Upper lobe of left lung (tissue), 6 donors: ENCODE measurements around the gene STAT5A. TPM values are rescaled to one million over a fixed set of nuclear protein-coding genes. Genes with fewer than 3 reads are reported as not detected.
"Not testable (repeated sequence)": the region's sequence is repeated elsewhere in the genome, so short reads cannot be mapped to it uniquely, and the experiment has no call there.

ENCODE experiments used
- ATAC-seq, 2 donors: fragments of 200-7000 bp; cut with Tn5 transposase; one replicate each; pipeline ENCODE4 v1.9.1; 2022; ENCODE audit warnings: mild to moderate bottlenecking in 2 of 2, moderate library complexity in 2 of 2; ENCODE audit not compliant: low FRiP score in 2 of 2
- DNase-seq, 2 donors: peaks; one replicate each; pipeline ENCODE4 v3.0.0-alpha.2; 2019 to 2020
- H3K27ac ChIP-seq, 4 donors: fragments of 200-600 bp; sonication (generic); one replicate each; pipeline ENCODE4 v1.5.1; 2016 to 2019
- H3K27me3 ChIP-seq, 4 donors: fragments of 200-600 bp; sonication (generic); one replicate each; pipeline ENCODE4 v1.5.1; 2017 to 2019
- H3K36me3 ChIP-seq, 4 donors: fragments of 200-600 bp; sonication (generic); one replicate each; pipeline ENCODE4 v1.5.1; 2016 to 2019
- H3K4me1 ChIP-seq, 4 donors: fragments of 200-600 bp; sonication (generic); one replicate each; pipeline ENCODE4 v1.5.1; 2018 to 2019
- H3K4me3 ChIP-seq, 4 donors: fragments of 200-600 bp; sonication (generic); one replicate each; pipeline ENCODE4 v1.5.1; 2017 to 2019; ENCODE audit warnings: mild to moderate bottlenecking in 2 of 4, moderate library complexity in 1 of 4
- H3K9me3 ChIP-seq, 4 donors: fragments of 200-600 bp; sonication (generic); one replicate each; pipeline ENCODE4 v1.5.1; 2018 to 2019
- EP300 ChIP-seq, 4 donors: sonication (generic); formaldehyde crosslinking; IDR thresholded peaks; one replicate each; pipeline ENCODE4 v1.5.1; 2017; ENCODE audit warnings: antibody characterized with exemption in 4 of 4, control low read depth in 2 of 4
- POLR2A ChIP-seq, 4 donors: fragments of 450-650 bp; IDR thresholded peaks; one replicate each; pipeline ENCODE4 v1.5.1; 2016 to 2017; ENCODE audit warnings: antibody characterized with exemption in 4 of 4, mild to moderate bottlenecking in 2 of 4
- POLR2AphosphoS5 ChIP-seq, 2 donors: sonication (generic); formaldehyde crosslinking; IDR thresholded peaks; one replicate each; pipeline ENCODE4 v1.5.1; 2017; ENCODE audit warnings: antibody characterized with exemption in 2 of 2
- WGBS, 2 donors: methylation state at CpG; one replicate each; pipeline ENCODE4 v1.1.5; 2017 to 2018; 5-methylcytosine and 5-hydroxymethylcytosine counted together
- total RNA-seq, 6 donors: library from RNA; depleted of rRNA in 4 of 6; stranded (reverse); fragments of >200 nt in 4 of 6; gene quantifications; one replicate each; pipeline versions ENCODE4 v1.1.0 to v1.2.1, GENCODE V29; 2016 to 2021
- TF ChIP-seq, protein P1 (sequence below), 6 experiments: fragments of 450-650 bp in 4 of 6; fragments of 200-600 bp in 2 of 6; sonication (generic) in 2 of 6; IDR thresholded peaks; one replicate each; pipeline ENCODE4 v1.5.1; 2016 to 2019; ENCODE audit warnings: antibody characterized with exemption in 6 of 6
- donor health status: DM: no; HTN: no; CAD: no; lungs with moderate emphysema.
- donor health status: DM: no; HTN: yes; CAD: no; lungs with severe emphysema.

STAT5A gene
- total RNA-seq, 6 donors from 2014 or later = 33.7 to 119 (median 70.3) TPM

DNA sequence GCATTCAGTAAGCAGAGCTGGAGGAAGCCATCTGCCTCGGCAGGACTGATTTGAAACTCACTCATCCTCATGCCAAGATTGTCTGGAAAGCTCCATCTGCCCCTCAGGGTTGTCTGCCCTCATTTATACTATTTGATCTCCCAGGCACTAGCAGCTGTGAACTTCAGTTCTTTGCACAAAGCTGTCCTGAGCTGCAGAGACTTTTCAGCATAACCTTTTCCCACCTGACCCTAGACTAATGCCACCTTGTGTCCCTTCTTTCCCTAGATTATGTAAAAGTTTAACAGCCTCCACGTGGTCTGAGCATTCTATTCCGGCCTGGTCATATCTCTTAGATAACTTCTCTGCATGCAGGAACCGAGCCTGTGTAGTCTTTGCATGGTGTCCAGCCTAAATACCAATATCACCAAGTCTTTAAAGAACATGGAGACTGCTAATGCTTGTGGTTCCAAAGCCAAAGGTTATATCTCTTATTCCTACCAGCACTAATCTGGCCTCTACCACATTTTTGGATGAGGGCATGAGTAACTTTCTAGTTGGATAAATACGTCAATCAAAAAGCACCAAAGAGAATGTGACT is 29.1 kb downstream of the STAT5A start:
- TF ChIP-seq EP300 (IDR thresholded peaks at IDR 0.05) (no peak), POLR2A (IDR thresholded peaks at IDR 0.05) (no peak), POLR2AphosphoS5 (IDR thresholded peaks at IDR 0.05) (no peak)
- TF ChIP-seq, protein P1, sequence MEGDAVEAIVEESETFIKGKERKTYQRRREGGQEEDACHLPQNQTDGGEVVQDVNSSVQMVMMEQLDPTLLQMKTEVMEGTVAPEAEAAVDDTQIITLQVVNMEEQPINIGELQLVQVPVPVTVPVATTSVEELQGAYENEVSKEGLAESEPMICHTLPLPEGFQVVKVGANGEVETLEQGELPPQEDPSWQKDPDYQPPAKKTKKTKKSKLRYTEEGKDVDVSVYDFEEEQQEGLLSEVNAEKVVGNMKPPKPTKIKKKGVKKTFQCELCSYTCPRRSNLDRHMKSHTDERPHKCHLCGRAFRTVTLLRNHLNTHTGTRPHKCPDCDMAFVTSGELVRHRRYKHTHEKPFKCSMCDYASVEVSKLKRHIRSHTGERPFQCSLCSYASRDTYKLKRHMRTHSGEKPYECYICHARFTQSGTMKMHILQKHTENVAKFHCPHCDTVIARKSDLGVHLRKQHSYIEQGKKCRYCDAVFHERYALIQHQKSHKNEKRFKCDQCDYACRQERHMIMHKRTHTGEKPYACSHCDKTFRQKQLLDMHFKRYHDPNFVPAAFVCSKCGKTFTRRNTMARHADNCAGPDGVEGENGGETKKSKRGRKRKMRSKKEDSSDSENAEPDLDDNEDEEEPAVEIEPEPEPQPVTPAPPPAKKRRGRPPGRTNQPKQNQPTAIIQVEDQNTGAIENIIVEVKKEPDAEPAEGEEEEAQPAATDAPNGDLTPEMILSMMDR (IDR thresholded peaks at IDR 0.05) = no peak
- 76 to 80% methylated on average over 5 of the region's 5 CpGs for WGBS, 2 donors
- no peak overlapping the region for H3K4me3 ChIP-seq
- H3K4me1 ChIP-seq = peaks cover 26 to 50% (median 41%) of the 10 kb centered on the region in 4 donors
- ATAC-seq (no peak), DNase-seq (no peak)
- peak overlapping the region in 1 of 4 donors; percentile 87 for H3K27ac ChIP-seq
- H3K36me3 ChIP-seq = peaks cover 35 to 98% (median 81%) of the 10 kb centered on the region in 4 donors
- no peaks in the 10 kb centered on the region for H3K27me3 ChIP-seq
- H3K9me3 ChIP-seq = no peaks in the 10 kb centered on the region

DNA sequence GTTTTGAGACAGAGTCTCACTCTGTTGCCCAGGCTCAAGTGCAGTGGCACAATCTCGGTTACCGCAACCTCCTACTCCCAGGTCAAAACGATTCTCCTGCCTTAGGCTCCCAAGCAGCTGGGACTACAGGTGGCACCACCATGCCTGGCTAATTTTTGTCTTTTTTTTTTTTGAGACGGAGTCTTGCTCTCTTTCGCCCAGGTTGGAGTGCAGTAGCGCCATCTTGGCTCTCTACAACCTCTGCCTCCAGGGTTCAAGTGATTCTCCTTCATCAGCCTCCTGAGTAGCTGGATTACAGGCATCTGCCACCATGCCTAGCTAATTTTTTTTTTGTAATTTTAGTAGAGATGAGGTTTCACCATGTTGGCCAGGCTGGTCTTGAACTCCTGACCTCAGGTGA is 29.7 kb downstream of the STAT5A start:
- H3K36me3 ChIP-seq = peaks cover 39 to 98% (median 82%) of the 10 kb centered on the region in 4 donors

DNA sequence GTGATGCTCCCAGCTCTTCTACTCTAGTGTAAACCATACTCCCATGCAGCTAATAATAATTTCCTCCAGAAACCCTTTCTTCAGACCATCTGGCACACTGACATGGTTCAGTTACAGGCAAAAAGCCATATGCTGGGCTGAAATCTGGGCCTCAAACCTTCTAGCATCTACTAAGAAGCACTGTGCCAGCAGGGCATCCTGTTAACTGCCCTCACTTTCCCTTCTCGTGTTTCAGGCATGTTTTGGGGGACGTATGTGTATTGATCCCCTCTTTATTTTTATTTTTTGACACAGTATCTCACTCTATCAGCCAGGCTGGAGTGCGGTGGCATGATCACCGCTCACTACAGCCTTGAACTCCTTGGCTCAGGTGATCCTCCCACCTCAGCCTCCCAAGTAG is 33.3 kb downstream of the STAT5A start:
- Histone ChIP-seq H3K27me3 (no peaks in the 10 kb centered on the region), H3K36me3 (peaks cover 46 to 98% (median 83%) of the 10 kb centered on the region in 4 donors), H3K4me1 (peaks cover 17 to 30% (median 18%) of the 10 kb centered on the region in 4 donors), H3K9me3 (no peaks in the 10 kb centered on the region), H3K27ac (peak overlapping the region in 1 of 4 donors; percentile 75), H3K4me3 (no peak overlapping the region)
- DNase-seq (no peak), ATAC-seq (no peak)
- WGBS, 2 donors = 86 to 90% methylated on average over 4 of the region's 4 CpGs
- TF ChIP-seq, protein P1 (IDR thresholded peaks at IDR 0.05) = no peak
- TF ChIP-seq POLR2AphosphoS5 (IDR thresholded peaks at IDR 0.05) (no peak), EP300 (IDR thresholded peaks at IDR 0.05) (no peak), POLR2A (IDR thresholded peaks at IDR 0.05) (no peak)

More for the DNA sequence above, 29.7 kb downstream of the STAT5A start:
- H3K27me3 ChIP-seq, H3K9me3 ChIP-seq, DNase-seq, H3K4me3 ChIP-seq, ATAC-seq: not testable (repeated sequence)
- 93 to 94% methylated on average over 6 of the region's 6 CpGs for WGBS, 2 donors
- Histone ChIP-seq H3K27ac (peak overlapping the region in 2 of 4 donors; percentile 77 to 87), H3K4me1 (peaks cover 23 to 50% (median 41%) of the 10 kb centered on the region in 4 donors)

DNA sequence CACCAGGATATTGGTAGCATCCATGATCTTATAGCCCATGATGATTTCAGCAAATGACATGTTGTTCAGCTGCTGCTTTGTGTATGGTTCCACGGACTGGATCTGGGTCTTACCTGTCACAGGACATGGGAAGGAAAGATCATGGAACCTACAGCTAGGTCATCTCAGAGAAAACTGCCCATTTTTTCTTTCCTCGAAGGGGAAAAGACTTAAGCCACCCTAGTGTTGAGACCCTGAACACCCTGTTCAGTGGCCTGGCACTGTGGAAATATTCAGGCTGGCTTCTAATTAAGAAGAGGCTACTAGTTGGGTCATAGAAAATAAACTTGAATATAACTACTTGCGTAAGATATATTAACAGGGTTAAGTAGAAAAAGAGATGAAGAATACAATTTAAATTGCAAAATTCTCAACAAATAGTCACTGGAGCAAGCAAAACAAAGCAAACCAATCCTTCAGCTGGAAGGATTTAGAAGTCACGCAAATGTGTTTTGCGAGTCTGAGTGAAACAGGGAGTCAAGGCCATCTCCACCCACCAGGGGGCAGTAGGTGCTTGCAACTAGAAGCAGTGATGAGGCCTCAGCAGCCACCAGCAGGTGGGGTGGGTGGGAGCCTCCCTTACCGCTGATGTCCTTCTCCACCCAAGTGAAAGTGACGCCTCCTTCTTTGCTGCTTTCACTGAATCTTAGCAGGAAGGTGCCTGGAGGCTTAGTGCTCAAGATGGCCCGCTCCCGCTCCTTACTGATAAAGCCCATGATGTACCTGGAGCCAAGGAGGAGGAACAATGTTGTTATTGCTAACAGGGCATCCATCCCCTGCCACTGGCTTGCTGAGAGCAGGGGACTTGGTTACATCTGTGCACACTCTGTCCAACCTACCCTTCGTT is 34.3 kb downstream of the STAT5A start:
- no peaks in the 10 kb centered on the region for H3K9me3 ChIP-seq
- ATAC-seq (peak; percentile 92 to 93), DNase-seq (peak in 1 of 2 donors; percentile 96)
- WGBS, 2 donors = 38 to 43% methylated on average over 8 to 10 of the region's 10 CpGs
- H3K4me3 ChIP-seq = no peak overlapping the region
- peak overlapping the region in 3 of 4 donors; percentile 13 to 75 (median 62) for H3K27ac ChIP-seq
- H3K36me3 ChIP-seq = peaks cover 47 to 98% (median 82%) of the 10 kb centered on the region in 4 donors
- H3K4me1 ChIP-seq = peaks cover 17 to 30% (median 18%) of the 10 kb centered on the region in 4 donors
- H3K27me3 ChIP-seq = no peaks in the 10 kb centered on the region
- TF ChIP-seq POLR2A (IDR thresholded peaks at IDR 0.05) (no peak), POLR2AphosphoS5 (IDR thresholded peaks at IDR 0.05) (peak; percentile 60 to 70)
- TF ChIP-seq, protein P1 (IDR thresholded peaks at IDR 0.05) = peak; percentile 96 to 99 (median 98)

DNA sequence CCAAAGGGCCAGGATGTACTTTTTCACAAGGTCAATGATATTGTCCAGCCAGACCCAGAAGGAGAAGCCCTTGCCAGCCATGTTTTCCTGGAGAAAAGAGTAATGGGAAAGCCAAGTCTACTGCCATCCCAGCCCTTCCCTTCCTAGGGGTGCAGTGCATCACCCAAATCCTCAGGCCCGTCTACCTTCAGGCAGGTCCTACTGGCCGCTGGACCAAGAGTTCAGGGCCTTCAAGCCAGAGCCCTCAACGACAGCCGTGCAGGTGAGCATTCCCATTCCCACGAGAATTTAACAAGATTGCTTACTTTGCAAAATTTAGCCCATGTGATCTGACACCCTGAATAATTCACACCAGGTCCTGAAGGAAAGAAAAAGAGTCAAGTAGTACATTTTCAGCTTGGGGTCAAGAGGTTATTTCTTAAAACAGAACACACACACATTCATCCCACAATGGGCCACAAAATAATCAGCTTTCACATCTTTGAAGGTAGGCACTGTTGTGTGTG is 35.0 kb downstream of the STAT5A start:
- Histone ChIP-seq H3K36me3 (peaks cover 44 to 98% (median 79%) of the 10 kb centered on the region in 4 donors), H3K9me3 (no peaks in the 10 kb centered on the region), H3K4me3 (no peak overlapping the region), H3K4me1 (peaks cover 17 to 32% (median 18%) of the 10 kb centered on the region in 4 donors), H3K27me3 (no peaks in the 10 kb centered on the region), H3K27ac (peak overlapping the region in 3 of 4 donors; percentile 13 to 75 (median 62))
- 89 to 96% methylated on average over 5 of the region's 5 CpGs for WGBS, 2 donors
- DNase-seq (no peak), ATAC-seq (no peak)
- TF ChIP-seq EP300 (IDR thresholded peaks at IDR 0.05) = no peak
- TF ChIP-seq, protein P1 (IDR thresholded peaks at IDR 0.05) = no peak
- TF ChIP-seq POLR2AphosphoS5 (IDR thresholded peaks at IDR 0.05) = no peak
- TF ChIP-seq POLR2A (IDR thresholded peaks at IDR 0.05) = no peak
